H1 (cell line): ENCODE measurements around the gene CDKN2B-AS1.

Experiments
- ATF2 ChIP-seq: IDR thresholded peaks from 2 replicates; pipeline ENCODE4 v1.6.1; 2012; ENCODE audit warnings: low read length, inconsistent platforms
- CEBPB ChIP-seq: IDR thresholded peaks from 2 replicates; pipeline ENCODE4 v1.6.1; 2012; ENCODE audit warnings: low read depth, low read length
- CHD2 ChIP-seq: IDR thresholded peaks from 2 replicates; pipeline ENCODE4 v1.6.1; 2012; ENCODE audit warnings: low read length, improper control_type of control experiment
- CTCF ChIP-seq, 3 experiments: IDR thresholded peaks; 1 replicate in 2 of 3; 2 replicates in 1 of 3; pipeline versions ENCODE4 v1.5.1 to v1.6.1; 2011; ENCODE audit warnings: low read length in 3 of 3, mild to moderate bottlenecking in 3 of 3, inconsistent platforms in 2 of 3, low read depth in 1 of 3, moderate library complexity in 1 of 3; ENCODE audit not compliant: insufficient read depth in 1 of 3; ENCODE audit errors: control extremely low read depth in 1 of 3
- EZH2 ChIP-seq: fragments of 200-600 bp; sonication (generic); IDR thresholded peaks from 2 replicates; pipeline ENCODE4 v1.7.1; 2012; ENCODE audit warnings: low read depth, mild to moderate bottlenecking, moderate library complexity, low read length, inconsistent platforms; ENCODE audit not compliant: severe bottlenecking
- RFX5 ChIP-seq: IDR thresholded peaks from 2 replicates; pipeline ENCODE4 v1.6.1; 2011; ENCODE audit warnings: low read depth, low read length, improper control_type of control experiment, borderline replicate concordance
- YY1 ChIP-seq: IDR thresholded peaks from 2 replicates; pipeline ENCODE4 v1.6.1; 2011; ENCODE audit warnings: low read depth, mild to moderate bottlenecking, low read length

DNA sequence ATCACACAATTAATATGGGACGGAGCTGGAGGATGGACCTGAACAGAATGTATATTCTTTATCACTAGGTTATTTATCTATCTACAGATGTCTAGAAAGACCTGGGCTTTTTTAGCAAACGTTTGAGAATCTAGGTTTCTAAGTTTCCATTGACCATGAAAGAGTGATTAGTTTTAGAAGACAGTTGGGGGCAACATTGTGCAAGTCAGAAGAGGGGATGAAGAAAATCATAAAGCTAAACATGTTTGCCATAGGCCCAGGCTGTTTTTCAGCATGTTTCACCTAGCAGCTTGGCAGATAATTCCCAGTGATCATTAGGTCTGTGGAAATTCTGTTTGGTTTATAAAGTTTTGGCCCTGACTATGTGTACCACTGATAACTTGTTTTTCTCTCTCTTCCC lies 58.6 kb downstream of the CDKN2B-AS1 start:
- TF ChIP-seq EZH2 (no peak), ATF2 (no peak), YY1 (no peak), CEBPB (no peak), RFX5 (no peak), CTCF (IDR thresholded peaks at IDR 0.05; ENCODE audit: control extremely low read depth in 1 of 3, insufficient read depth in 1 of 3, low read depth in 1 of 3, low read length in 3 of 3) (no peak), CHD2 (no peak)
